ENCODE measurements around the gene NOXRED1.
A peak's percentile ranks its signal among the peaks of the same experiment; 100 is the strongest.
"Not testable (repeated sequence)": the region's sequence is repeated elsewhere in the genome, so short reads cannot be mapped to it uniquely, and the experiment has no call there.

NOXRED1 gene, protein sequence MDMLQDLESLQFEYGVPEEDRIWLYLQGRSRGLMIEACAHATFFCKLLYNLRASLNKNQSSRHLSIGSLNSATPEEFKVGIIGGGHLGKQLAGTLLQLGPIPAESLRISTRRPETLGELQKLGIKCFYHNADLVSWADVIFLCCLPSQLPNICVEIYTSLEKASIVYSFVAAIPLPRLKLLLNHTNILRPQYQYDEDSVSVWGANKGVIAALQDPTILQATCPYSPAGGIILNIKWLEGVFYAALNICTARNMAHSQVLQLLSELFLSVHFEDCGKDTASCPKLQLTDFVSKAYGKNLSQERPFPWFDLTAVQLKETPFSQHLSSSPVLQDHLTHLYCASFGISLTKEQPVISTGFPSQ
- total RNA-seq, result 0.61 to 1.1 (median 0.98) reads per million in 4 donors

DNA sequence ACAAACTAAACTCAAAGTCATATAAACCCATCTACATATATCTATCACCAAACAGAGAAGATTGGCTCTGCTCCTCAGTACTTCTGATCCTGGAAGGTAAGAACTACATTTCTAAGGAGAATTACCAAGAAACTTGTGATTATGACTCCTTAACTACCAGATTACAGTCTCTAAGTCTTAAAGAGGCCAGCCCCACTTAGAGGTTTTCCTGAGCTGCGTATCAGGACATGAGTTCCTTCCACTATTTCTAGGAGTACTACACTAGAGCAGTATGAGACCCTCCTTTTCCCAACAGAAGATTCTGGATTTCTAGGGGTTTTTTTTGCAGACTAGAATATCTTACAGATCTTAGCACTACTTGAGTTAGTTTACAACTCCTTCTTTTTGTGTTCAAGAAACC, at the start of gene NOXRED1:
NOXRED1 (minus strand) TSS at position 101 of the 400 bp plus-strand sequence. CDS start 634 bp downstream, outside the sequence.
- DNase-seq, result no peak

DNA sequence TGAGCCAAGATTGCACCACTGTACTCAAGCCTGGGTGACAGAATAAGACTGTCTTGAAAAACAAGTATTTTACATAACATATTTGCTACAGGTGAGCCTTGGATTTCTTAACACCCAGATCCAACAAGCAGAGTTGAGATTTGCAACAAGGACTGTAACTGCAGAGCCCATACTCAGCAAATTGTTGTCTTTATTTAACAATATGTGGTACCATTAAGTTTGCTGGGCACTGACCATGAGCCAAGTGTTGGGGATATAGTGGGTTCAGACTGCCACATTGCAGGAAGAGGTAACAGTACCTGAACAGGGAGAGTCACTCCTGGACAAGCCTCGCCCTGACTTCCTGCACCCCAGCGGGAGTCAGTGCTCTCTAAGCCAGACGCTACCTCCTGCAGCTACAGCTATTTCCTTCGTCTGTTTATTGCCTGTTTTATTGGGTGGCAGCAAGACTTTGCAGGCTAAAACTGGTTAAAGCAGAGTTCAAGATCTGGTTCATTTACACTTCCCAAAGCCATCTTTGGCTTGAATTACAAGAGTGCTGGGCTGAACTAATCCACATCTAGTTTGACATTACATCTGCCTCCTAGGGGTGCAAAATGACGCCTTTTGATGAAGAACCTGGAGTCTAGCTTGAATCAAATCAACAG, 47.0 kb upstream of the NOXRED1 start:
- no peak for DNase-seq

DNA sequence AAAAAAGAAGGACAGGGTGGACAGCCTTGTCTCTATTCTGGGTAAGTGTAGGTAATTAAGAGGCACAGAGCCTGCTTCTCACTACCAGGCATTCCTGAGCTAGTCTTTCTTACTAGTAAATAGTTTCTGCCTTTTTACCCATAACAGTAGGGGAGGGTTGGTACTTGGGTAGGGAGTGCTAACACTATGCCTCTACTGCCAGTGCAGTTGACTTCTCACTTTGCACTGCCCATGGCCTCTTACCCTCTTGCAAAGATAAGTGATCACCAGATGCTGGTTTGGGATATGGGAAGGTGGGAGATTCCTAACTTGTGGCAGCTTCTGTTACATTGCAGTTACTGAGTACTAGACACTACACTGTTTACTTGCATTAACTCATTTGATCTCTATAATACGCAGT, 46.2 kb upstream of the NOXRED1 start:
- no peak for DNase-seq

DNA sequence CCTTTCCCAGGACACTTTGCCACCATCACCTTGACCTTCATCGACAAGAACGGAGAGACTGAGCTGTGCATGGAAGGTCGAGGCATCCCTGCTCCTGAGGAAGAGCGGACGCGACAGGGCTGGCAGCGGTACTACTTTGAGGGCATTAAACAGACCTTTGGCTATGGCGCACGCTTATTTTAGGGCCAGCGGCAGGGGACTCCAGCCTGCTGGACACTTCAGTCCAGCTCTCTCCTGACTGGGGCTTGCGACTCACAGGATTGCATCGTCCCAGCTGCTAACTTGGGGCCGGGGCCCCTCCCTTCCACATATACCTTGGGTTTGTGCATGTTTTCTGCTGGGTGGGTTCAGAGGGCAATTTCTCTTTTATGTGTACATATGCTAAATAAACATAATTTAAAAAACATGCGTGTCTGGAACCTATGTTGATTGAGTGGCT, 45.8 kb upstream of the NOXRED1 start:
- DNase-seq, result no peak

DNA sequence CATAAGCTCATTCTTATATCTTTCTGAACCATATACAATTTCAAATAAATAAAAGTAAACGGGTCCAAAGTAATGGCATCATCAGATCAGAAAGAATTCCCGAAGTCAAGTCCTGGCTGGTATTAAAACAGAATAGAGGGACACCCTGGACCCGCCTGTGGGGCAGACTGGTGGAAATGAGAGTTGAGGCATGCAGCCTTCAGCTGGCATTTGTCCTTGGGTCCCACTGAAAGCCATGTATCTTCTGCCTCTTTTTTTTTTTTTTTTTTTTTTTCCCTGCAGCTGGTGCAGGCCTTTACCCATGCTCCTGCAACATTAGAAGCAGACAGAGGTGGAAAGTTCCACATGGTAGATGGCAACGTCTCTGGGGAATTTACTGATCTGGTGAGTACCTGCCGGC, 44.5 kb upstream of the NOXRED1 start:
- no peak for DNase-seq

DNA sequence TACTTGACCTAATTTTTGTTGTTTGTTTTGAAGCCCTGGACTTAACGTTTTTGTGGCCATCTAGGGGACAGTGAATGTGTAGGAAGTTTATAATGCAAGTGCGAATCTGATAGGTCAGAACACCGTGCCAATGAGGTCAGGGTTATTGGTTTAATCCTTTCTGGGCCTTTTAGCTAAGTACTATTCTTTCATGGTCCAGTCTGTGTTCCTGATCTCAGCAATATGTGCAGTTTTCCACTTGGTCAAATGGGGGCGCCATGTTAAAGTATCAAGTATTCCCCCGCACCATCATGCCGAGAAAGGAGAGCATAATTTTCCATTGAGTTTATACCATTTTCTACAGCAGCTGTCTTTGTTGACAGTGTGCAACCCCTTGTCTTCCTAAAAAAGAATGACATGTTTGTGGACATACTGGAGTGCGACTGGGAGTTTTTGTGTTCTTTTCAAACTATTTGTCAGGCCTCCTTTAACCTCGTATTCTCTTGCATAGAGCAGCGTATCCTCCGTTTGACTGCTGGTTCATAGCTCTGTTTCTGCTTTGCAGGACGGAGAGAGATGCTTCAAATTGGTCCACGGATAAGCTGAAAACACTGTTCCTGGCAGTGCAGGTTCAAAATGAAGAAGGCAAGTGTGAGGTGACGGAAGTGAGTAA, 35.9 kb upstream of the NOXRED1 start:
- DNase-seq, result peak in 4 of 5 donors; percentile 31 to 72 (median 42)

DNA sequence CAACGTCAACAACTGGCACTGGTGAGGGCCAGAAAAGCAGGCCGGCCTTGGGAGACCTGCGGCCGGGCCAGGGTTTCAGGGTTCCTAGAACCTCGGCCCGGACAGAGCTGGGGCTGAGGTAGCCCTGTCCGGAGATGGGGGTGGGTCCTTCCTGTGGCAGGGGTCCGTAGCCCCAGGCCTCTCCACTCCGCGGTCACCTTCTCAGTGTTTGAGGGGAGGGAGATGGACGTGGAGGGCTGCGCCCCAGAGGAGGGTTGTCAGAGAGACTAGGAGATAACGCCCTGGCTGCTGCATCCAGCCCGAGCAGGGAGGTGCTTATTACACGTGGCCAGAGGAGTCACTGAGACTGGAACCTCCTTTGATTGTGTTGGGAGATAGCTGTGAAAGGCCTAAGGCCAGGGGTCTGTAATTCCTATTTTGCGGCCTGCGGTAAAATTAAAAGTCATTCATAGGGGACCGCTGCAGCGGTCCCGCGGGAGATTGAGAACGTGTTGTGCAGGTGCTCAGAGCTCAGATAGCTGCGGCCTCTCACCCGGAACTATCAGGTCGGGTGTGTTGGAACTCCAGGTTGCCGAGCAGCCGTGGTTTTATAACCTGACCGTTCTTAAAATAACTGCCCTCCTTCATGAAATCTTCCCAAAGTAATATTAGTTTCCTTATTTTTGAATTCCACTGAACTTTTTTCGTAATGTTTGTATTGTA, 35.1 kb upstream of the NOXRED1 start:
- DNase-seq, result peak in 2 of 5 donors; percentile 11 to 44

DNA sequence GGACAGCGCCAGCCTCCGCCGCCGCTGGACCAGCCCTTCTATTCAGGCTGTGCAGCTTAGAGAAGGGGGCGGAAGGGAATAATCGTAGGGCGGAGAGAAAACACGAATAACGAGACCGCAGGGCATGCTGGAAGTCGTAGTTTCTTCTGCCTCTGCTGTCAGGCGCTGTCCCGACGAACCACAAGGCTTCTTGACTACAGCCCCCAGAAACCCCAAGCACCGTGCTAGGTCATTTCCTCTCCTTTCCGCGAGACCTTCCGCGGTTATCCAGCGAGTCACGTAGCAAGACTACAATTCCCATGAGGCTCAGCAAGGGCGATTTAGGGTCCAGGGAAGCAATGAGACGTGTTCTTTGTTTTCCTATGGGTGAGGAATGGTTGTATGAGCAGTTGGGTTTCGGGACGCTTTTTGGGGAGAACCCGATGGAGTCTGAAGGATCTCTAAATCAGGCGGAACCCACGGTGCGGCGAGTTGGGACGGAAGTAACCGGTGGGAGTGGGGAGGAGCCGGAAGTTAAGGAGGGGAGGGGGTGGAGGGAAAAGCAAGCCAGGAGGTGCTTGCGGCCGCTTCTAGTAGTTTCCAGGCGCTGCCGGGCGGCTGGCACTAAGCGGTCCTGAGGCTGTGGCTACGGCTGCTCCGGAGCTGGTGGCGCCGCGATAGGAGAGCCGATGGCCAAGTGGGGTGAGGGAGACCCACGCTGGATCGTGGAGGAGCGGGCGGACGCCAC, 34.4 kb upstream of the NOXRED1 start, which contains the start of the genes AHSA1 and VIPAS39:
AHSA1 (plus strand) TSS at position 572 of the 727 bp plus-strand sequence; CDS start at position 669, 97 bp downstream.
VIPAS39 (minus strand) TSS at position 80 of the 727 bp plus-strand sequence. CDS start 3,499 bp downstream, outside the sequence.
- DNase-seq, result peak; percentile 86 to 99 (median 92)

DNA sequence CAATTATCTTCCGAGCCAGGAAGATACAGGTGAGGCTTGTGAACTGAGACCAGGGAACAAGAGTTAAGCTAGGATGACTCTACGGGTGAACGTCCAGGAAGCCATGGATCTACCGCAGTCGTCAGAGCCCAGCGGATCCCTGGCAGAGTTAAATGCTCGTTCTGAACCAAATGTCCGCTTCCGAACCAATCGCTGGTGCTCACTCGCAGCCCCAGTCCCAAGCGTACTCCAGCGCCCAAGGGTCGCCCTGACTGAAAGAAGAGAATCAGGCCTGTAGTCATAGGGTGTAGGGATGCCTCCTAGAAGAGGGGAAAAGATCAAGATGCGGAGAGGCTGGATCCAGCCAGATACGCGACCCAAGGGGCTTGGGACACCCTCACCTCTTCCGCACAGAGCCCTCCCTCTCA, 33.8 kb upstream of the NOXRED1 start:
- DNase-seq, result no peak

DNA sequence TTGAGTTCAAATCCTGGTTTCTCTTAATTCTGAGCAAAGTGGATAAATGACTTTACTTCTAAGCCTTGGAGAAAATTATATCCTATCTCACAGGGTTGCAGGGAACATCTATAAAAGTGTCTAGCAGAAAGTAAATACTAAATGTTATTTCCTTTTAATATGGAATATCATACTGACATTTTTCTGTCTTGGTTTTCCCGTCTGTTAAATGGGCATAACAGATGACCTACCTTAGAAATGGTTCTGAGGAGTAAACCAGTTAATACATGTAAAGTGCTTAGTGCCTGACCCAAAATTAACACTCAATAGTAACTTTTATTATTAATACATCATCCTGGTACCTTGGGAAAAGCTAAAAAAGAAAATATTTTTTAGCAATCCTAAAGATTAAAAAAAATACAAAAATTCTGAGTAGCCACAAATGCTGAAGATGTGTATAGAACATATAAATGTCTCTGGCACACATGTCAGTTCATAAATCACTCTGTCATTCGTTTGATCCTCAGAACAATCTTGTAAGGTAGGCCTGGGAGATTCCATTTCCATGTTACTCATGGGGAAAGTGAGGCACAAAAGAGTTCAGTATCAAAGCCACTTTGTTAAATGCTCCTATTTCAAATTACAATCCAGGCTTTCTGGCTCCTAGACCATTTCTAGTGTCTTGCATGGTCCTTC, 32.8 kb upstream of the NOXRED1 start:
- DNase-seq, result no peak

DNA sequence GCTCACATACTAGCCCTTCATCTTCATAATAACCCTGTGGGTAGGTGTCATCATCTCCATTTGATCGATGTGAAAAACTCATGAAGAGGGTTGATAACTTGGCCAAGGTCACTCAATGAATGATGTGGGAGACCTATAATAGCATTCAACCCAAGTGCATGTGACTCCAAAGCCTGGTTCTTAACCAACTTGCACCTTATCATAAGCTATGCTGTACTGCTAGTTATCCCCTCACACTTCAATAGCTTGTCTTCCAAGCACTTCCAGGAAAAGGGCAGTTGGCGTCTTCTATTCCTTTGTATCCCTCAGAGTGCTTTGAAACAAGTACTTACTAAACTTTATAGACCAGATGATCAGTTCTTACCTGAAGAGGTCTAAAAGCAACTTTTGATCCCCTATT, 18.9 kb upstream of the NOXRED1 start:
- DNase-seq, result no peak

DNA sequence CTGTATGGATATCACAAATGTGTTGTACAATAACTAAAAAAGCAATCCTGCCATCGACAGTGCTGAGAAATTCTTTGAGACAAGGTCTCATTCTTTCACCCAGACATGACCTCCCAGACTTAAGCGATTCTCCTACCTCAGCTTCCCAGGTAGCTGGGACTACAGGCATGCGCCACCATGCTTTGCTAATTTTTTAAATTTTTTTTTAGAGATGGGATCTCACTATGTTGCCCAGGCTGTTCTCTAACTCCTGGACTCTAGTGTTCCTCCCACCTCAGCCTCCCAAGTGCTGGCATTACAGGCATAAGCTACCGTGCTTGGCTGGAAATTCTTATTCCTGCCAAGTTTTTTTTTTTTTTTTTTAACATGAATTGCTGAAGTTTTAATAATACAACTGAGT, 16.5 kb upstream of the NOXRED1 start:
- DNase-seq, result no peak

DNA sequence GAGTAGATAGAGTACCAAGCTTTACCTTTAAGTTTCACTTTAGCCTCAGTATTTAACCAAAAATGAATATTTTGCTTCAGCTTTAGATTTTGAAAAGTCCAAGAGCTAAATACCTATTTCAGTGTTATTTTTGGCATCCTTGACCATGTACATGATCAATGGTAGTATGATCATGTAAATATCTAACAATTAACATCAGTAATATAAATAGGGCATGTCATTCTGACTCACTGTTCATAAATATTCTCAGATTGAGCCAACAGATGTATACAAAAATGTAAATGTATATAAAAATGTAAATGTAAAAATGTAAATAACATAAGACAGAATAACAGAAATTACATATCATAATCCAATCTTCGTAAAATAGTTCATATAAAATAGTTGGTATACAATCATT, 15.3 kb upstream of the NOXRED1 start:
- DNase-seq, result no peak

DNA sequence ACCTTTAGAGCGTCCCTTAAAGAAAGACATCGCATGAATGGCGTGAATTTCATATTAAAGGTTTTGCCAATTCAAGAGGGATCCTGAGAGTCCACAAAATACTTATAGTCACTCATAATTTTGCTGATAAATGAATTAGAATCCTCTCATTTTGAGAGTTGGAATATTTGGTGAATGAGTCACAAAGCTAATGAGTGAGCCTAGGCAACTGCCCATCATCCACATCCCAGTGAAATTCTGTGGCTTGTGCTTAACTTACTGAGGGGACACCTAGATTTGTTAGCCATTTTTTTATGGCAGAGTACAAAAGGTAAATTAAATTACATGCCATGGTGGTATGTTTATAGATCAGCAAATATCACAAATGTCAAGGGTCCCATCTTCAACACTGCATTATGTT, 12.7 kb upstream of the NOXRED1 start:
- no peak for DNase-seq

DNA sequence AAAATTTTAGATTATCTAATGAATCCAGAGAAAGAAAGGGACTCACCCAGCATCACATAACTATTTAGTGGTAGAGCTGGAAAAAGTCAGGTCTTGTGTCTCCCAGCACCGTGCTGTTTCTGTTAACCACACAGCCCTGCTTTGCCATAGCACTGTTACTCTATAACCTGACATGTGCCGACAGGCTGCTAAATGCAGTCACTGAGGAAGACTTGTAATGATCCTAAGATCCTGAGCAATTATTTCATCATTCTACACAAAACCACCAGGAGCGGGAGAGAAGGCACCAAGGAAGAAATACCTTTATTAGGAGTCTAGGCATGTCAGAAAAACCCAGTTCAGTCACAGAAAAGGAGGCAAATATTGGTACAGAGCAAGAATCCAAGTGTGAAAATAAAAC, 3.1 kb upstream of the NOXRED1 start:
- no peak for DNase-seq

DNA sequence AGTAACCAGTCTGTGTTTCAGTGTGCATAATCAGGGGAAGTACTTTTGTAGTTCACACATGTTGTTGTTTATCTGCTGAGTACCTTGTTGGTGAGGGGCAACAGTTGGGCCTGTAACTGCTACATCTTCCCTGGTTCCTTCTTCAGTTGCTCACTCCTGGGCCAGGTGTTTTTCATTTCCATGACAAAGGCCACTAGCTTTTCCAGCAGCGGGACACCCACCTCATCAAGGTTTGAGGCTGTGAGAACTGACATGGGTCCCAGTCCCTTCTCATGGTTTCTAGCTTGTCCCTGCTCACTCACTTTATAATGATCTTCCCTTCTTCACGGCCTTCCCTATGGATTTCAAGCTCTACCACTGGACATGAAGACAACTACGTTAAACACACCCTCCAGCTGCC, 1.5 kb upstream of the NOXRED1 start:
- DNase-seq, result no peak

DNA sequence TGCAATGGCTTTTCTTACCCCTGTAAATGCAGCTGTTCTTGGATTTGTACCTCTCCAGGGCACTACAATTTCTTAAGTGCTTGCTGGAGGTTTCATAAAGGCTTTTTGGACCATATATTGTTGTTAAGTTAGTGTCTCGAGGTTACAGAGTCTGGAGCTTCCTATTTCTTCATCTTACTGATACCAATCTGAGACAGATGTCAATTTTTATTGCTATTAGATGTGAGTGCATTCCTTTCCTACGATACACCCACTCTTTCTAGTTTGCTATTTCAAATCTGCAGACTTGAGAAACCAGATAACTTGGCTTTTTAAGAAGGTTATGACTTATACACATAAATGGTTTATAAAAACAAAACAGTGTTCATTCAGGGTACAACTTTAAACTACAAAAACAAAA, 2.1 kb downstream of the NOXRED1 start:
- DNase-seq, result no peak

DNA sequence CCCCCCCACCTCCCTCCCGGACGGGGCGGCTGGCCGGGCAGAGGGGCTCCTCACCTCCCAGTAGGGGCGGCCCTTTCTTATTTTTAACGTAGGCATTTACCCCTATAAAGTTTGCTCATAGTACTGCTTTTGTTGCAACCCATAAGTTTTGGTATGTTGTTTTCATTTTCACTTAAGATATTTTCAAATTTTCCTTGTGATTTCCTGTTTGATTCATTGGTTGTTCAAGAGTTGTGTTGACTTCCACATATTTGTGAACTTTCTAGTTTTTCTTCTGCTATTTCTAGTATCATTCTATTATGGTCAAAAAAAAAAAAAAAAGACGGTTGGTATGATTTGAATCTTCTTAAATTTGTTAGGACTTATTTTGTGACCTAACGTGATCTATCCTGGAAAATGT, 6.5 kb downstream of the NOXRED1 start:
- no peak for DNase-seq

DNA sequence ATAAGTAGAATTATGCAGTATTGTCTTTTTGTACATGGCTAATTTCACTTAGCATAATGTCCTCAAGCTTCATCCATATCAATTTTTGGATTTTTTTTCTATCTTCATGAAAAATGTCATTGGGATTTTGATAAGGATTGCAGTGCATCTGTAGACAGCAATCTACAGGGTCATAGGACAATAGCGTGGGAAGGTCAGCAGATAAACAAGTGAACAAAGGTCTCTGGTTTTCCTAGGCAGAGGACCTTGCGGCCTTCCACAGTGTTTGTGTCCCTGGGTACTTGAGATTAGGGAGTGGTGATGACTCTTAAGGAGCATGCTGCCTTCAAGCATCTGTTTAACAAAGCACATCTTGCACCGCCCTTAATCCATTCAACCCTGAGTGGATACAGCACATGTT, 7.2 kb downstream of the NOXRED1 start:
- not testable (repeated sequence) for DNase-seq

DNA sequence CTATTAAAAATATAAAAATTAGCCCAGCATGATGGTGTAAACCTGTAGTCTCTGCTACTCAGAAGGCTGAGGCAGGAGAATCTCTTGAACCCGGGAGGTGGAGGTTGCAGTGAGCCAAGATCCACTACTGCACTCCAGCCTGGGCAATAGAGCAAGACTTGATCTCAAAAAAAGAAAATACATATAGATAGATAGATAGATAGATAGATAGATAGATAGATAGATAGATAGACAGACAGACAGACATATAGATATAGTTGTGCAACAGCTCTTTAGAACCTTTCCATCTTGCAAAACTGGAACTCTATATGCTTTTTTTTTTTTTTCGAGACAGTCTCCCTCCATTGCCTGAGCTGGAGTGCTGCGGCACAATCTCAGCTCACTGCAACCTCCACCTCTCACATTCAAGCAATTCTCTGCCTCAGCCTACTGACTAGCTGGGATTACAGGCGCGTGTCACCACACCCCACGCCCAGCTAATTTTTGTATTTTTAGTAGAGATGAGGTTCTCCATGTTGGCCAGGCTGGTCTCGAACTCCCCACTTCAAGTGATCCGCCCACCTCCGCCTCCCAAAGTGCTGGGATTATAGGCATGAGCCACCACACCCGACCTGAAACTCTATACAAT, 7.8 kb downstream of the NOXRED1 start:
- DNase-seq, result not testable (repeated sequence)

DNA sequence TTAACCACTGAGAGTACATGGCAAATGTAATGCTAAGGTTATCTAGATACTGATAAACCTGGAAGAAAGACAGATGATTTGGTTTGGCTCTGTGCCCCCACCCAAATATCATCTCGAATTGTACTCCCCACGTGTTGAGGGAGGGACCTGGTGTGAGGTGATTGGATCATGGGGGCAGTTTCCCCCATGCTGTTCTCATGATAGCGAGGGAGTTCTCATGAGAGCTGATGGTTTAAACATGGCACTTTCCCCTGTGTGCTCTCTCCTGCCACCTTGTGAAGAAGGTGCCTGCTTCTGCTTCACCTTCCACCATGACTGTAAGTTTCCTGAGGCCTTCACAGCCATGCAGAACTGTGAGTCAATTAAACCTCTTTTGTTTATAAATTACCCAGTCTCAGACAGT, 14.2 kb downstream of the NOXRED1 start:
- no peak for DNase-seq

Data from T-helper 1 cell (primary cell).